T-helper 1 cell treated with Interleukin-12 subunit alpha and Interleukin-12 subunit beta and Interleukin-4 antibody, amounts not matched to agents 30 μg/mL and 1 μg/mL, for 36 hours (primary cell): ENCODE data around the gene CLVS2.

ENCODE experiments used
- H3K27ac Mint-ChIP-seq: one replicate; pipeline ENCODE4 v1.8.0; 2021; ENCODE audit warnings: mild to moderate bottlenecking, mixed read lengths
- H3K27me3 Mint-ChIP-seq: one replicate; pipeline ENCODE4 v1.8.0; 2021; ENCODE audit warnings: low read depth, mixed read lengths
- H3K36me3 Mint-ChIP-seq: one replicate; pipeline ENCODE4 v1.8.0; 2021; ENCODE audit warnings: low read depth, mixed read lengths
- H3K4me1 Mint-ChIP-seq: one replicate; pipeline ENCODE4 v1.8.0; 2021; ENCODE audit warnings: low read depth, mixed read lengths
- H3K4me3 Mint-ChIP-seq: one replicate; pipeline ENCODE4 v1.8.0; 2021; ENCODE audit warnings: mild to moderate bottlenecking, moderate library complexity, mixed read lengths
- H3K9me3 Mint-ChIP-seq: one replicate; pipeline ENCODE4 v1.8.0; 2021; ENCODE audit warnings: mixed read lengths

CLVS2 gene

GRCh38 chr6:122995921-122996793 lies at the start of gene CLVS2:
TSS of gene CLVS2 (plus strand) at chr6:122996235. CDS start at chr6:122997778, 1,543 bp downstream.
- Mint-ChIP-seq H3K4me1 (peaks cover 2% of the 10 kb centered on the region), H3K9me3 (no peaks in the 10 kb centered on the region), H3K36me3 (no peaks in the 10 kb centered on the region), H3K4me3 (no peak within 1 kb of the TSS), H3K27ac (no peak within 1 kb of the TSS), H3K27me3 (peaks cover 47% of the 10 kb centered on the region)

GRCh38 chr6:122947355-122947754 lies 48.7 kb upstream of the CLVS2 start:
- Mint-ChIP-seq H3K27me3 (no peaks in the 10 kb centered on the region), H3K27ac (no peak overlapping the region), H3K4me3 (no peak overlapping the region), H3K9me3 (no peaks in the 10 kb centered on the region), H3K36me3 (no peaks in the 10 kb centered on the region), H3K4me1 (no peaks in the 10 kb centered on the region)

- no peaks in the 10 kb centered on the region for H3K36me3 Mint-ChIP-seq
- no peaks in the 10 kb centered on the region for H3K4me1 Mint-ChIP-seq
- H3K27ac Mint-ChIP-seq: no peak overlapping the region
- H3K27me3 Mint-ChIP-seq: no peaks in the 10 kb centered on the region
- H3K4me3 Mint-ChIP-seq: no peak overlapping the region
- peaks cover 8% of the 10 kb centered on the region for H3K9me3 Mint-ChIP-seq
These were observed 42.3 kb upstream of the CLVS2 start for GRCh38 chr6:122953766-122954165.

- H3K4me3 Mint-ChIP-seq: no peak overlapping the region
- H3K4me1 Mint-ChIP-seq: no peaks in the 10 kb centered on the region
- H3K36me3 Mint-ChIP-seq: no peaks in the 10 kb centered on the region
- H3K9me3 Mint-ChIP-seq: peaks cover 9% of the 10 kb centered on the region
- no peak overlapping the region for H3K27ac Mint-ChIP-seq
- no peaks in the 10 kb centered on the region for H3K27me3 Mint-ChIP-seq
These were observed 39.7 kb upstream of the CLVS2 start for GRCh38 chr6:122956376-122956775.

GRCh38 chr6:122962000-122962624 lies 33.9 kb upstream of the CLVS2 start:
- no peak overlapping the region for H3K27ac Mint-ChIP-seq
- H3K9me3 Mint-ChIP-seq: peaks cover 7% of the 10 kb centered on the region
- H3K36me3 Mint-ChIP-seq: no peaks in the 10 kb centered on the region
- no peak overlapping the region for H3K4me3 Mint-ChIP-seq
- no peaks in the 10 kb centered on the region for H3K27me3 Mint-ChIP-seq
- no peaks in the 10 kb centered on the region for H3K4me1 Mint-ChIP-seq

GRCh38 chr6:122969999-122970533 lies 26.0 kb upstream of the CLVS2 start:
- H3K4me3 Mint-ChIP-seq: no peak overlapping the region
- no peaks in the 10 kb centered on the region for H3K9me3 Mint-ChIP-seq
- no peak overlapping the region for H3K27ac Mint-ChIP-seq
- H3K4me1 Mint-ChIP-seq: no peaks in the 10 kb centered on the region
- H3K27me3 Mint-ChIP-seq: no peaks in the 10 kb centered on the region
- no peaks in the 10 kb centered on the region for H3K36me3 Mint-ChIP-seq

- Mint-ChIP-seq H3K27me3 (no peaks in the 10 kb centered on the region), H3K4me3 (no peak overlapping the region), H3K9me3 (no peaks in the 10 kb centered on the region), H3K36me3 (no peaks in the 10 kb centered on the region), H3K27ac (no peak overlapping the region), H3K4me1 (no peaks in the 10 kb centered on the region)
These were observed 18.9 kb upstream of the CLVS2 start for GRCh38 chr6:122977180-122977579.

- Mint-ChIP-seq H3K36me3 (no peaks in the 10 kb centered on the region), H3K27ac (no peak overlapping the region), H3K4me1 (no peaks in the 10 kb centered on the region), H3K4me3 (no peak overlapping the region), H3K27me3 (no peaks in the 10 kb centered on the region), H3K9me3 (no peaks in the 10 kb centered on the region)
These were observed 11.6 kb upstream of the CLVS2 start for GRCh38 chr6:122984393-122984792.

GRCh38 chr6:122994256-122994655 lies 1.8 kb upstream of the CLVS2 start:
- Mint-ChIP-seq H3K27me3 (peaks cover 41% of the 10 kb centered on the region), H3K4me1 (peaks cover 2% of the 10 kb centered on the region), H3K9me3 (no peaks in the 10 kb centered on the region), H3K4me3 (no peak overlapping the region), H3K36me3 (no peaks in the 10 kb centered on the region), H3K27ac (no peak overlapping the region)

- Mint-ChIP-seq H3K4me1 (peaks cover 2% of the 10 kb centered on the region), H3K4me3 (no peak overlapping the region), H3K36me3 (no peaks in the 10 kb centered on the region), H3K27ac (no peak overlapping the region), H3K27me3 (peaks cover 47% of the 10 kb centered on the region), H3K9me3 (no peaks in the 10 kb centered on the region)
These were observed 915 bp downstream of the CLVS2 start for GRCh38 chr6:122996794-122997505.

- Mint-ChIP-seq H3K27me3 (peaks cover 47% of the 10 kb centered on the region), H3K9me3 (no peaks in the 10 kb centered on the region), H3K36me3 (no peaks in the 10 kb centered on the region), H3K4me1 (peaks cover 2% of the 10 kb centered on the region), H3K4me3 (no peak overlapping the region), H3K27ac (no peak overlapping the region)
These were observed 1.6 kb downstream of the CLVS2 start for GRCh38 chr6:122997541-122998150.

GRCh38 chr6:122998403-122998975 lies 2.5 kb downstream of the CLVS2 start:
- Mint-ChIP-seq H3K9me3 (no peaks in the 10 kb centered on the region), H3K4me1 (peaks cover 2% of the 10 kb centered on the region), H3K27me3 (peaks cover 47% of the 10 kb centered on the region), H3K36me3 (no peaks in the 10 kb centered on the region), H3K27ac (no peak overlapping the region), H3K4me3 (no peak overlapping the region)

GRCh38 chr6:123000244-123000770 lies 4.3 kb downstream of the CLVS2 start:
- Mint-ChIP-seq H3K27ac (no peak overlapping the region), H3K9me3 (no peaks in the 10 kb centered on the region), H3K36me3 (no peaks in the 10 kb centered on the region), H3K27me3 (peaks cover 36% of the 10 kb centered on the region), H3K4me3 (no peak overlapping the region), H3K4me1 (peaks cover 2% of the 10 kb centered on the region)

- peaks cover 28% of the 10 kb centered on the region for H3K27me3 Mint-ChIP-seq
- H3K27ac Mint-ChIP-seq: no peak overlapping the region
- no peak overlapping the region for H3K4me3 Mint-ChIP-seq
- no peaks in the 10 kb centered on the region for H3K4me1 Mint-ChIP-seq
- H3K36me3 Mint-ChIP-seq: no peaks in the 10 kb centered on the region
- no peaks in the 10 kb centered on the region for H3K9me3 Mint-ChIP-seq
These were observed 5.5 kb downstream of the CLVS2 start for GRCh38 chr6:123001540-123001939.
